ENCODE measurements around the gene SASS6.
"Not testable (repeated sequence)": the region's sequence is repeated elsewhere in the genome, so short reads cannot be mapped to it uniquely, and the experiment has no call there.

The SASS6 gene

DNA sequence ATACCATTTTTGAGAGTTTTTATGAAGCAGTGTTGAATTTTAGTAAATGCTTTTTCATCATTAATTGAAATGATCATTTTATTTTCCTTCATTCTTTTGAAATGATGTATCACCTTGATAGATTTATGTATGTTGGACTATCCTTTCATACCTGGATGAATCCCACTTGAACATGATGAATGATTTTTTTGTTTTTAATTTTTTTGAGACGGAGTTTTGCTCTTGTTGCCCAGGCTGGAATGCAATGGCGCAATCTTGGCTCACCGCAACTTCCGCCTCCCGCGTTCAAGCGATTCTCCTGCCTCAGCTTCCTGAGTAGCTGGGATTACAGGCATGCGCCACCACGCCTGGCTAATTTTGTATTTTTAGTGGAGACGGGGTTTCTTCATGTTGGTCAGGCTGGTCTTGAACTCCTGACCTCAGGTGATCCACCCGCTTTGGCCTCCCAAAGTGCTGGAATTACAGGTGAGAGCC lies 85.5 kb downstream of the SASS6 start:
- DNase-seq (ENCODE audit: low read depth): not testable (repeated sequence)

DNA sequence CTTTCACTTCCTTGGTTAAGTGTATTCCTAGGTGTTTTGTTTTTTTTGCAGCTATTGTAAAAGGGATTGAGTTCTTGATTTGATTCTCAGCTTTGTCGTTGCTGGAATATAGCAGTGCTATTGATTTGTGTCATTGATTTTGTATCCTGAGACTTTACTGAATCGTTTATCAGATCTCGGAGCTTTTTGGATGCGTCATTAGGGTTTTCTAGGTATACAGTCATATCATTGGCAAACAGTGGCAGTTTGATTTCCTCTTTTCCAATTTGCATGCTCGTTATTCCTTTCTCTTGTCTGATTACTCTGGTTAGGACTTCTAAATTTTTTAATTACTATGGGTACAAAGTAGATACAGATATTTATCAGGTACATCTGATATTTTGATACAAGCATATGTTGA lies 87.5 kb downstream of the SASS6 start:
- no peak for DNase-seq (ENCODE audit: low read depth)

DNA sequence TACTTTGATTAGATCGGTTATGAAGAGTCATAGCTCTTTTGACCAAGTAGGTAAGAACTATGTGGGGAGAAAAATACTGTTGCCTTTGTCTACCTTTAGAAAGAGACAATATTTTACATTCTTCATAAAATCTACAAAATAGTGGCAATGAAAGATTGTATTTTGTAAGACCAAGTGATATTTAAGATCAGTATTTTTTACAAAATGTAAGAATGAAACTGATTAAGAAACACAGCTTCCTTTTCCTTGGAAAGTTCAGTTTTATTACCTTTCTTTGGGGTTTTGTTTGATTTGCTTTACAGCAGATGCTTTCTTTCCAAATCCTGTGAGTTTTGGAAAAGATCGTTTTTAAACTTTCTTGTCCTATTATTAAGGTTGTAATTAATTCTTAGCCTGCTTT lies 93.1 kb downstream of the SASS6 start:
- DNase-seq (ENCODE audit: low read depth): no peak

DNA sequence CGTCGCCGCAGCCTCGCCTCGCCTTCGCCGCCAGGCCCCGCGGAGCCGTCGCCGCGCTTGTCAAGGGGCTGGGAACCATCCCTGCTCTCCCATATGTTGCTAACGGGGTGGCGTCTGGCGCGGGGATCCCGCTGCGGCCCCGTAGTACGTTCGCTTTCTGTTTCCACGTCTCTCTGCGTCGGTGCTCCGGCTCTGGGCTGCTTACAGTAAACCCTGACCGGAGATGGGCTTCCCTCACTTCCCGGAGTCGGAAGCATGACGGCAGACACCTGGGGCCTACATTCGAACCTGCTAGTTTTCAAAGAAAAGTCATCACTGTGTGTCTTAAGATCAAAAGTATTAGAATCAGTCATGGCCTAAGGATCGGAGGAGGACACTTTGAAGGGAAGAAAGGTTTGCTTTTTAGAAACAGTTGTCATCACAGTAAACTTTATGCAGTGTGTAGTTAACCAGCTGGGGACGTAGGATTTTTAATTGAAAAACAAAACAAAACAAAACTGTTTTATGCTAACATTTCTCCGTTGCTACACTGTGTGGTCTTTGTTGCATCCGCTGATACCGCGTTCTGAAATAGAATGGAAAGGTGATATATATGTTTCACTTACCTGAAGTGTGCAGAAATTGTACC lies 94.0 kb downstream of the SASS6 start:
- DNase-seq (ENCODE audit: low read depth): no peak

DNA sequence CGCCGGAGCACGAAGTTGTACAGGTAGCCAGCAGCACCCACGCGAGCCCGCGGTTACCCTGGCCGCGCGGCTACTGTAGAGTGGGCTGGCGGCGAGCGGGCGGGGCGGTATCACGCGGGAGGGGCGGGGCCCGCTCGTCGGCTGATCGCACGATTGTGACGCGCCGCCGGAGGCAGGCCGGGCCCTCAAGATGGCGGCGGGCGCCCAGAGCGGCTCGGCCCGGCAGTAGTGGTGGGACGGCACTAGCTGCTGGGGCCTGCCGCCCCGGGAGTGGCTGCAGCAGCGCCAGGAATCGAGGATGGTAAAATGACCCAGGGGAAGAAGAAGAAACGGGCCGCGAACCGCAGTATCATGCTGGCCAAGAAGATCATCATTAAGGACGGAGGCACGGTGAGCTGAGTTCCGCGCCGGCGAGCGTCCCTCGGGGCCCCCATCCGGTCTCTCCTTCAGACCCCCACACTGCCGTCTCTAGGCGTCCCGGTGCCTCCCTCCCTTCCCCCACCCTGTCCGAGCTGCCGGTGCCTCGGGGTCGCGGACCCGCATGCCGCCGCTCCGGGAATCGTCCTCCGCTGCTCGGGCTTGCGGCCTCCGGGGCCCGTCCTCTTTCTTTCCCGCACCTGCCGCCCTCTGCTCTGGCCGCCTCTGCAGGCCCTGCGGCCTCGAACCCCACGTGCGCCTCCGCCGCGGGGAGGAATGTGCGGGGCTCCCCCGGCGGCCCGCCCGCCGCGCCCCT lies 94.6 kb downstream of the SASS6 start:
- DNase-seq (ENCODE audit: low read depth): no peak

DNA sequence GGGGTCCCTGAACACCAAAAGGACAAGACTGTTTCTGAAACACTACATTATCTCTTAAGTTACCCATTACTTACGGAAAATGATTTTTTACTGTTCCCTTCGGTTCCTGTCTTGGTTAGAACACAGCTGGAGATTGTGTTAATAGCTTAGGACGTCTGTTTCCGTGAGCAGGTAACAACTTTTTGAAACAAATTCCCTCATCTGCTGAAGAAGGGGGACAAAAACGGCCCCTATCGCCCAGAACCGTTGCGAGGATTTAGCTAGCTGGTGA lies 95.1 kb downstream of the SASS6 start:
- no peak for DNase-seq (ENCODE audit: low read depth)

DNA sequence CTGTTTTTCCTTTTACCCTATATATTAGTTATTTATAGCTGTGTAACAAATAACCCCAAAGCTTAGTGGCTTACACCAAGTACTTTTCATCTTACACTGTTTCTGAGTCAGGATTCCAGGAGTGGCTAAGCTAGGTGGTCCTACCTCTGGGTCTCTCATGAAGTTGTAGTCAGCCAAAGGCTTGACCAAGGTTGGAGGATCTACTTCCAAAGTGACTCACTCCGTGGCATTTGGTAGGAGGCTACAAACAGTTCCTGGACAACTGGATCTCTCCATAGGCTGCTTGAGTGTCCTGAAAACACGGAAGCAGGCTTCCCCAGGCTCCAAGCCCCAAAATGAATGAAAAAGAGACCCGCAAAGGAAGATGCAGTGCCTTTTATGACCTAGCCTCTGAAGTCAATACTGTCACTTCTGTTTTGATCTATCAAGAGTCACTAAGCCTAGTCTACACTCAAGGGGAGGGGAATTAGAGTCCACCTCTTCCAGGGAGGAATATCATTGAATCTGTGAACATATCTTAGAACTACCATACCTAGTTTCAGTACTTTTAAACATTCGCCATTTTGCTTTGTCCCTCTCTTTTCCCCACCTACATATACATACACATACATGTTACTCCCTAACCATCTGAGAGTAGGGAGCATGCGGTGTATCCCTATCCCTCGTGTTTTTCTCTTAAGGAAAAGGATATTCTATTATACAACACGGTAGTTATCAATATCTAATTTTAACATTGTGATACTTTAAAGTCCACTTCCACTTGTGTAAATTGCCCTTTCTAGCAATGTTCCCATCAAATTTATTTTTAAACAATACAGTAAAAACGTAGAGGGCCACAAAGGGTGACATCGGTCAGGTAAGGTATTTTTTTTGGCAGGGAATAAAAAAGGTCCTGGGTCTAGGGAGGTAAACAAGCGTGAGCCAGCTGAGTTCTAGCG lies 95.7 kb downstream of the SASS6 start:
- no peak for DNase-seq (ENCODE audit: low read depth)

DNA sequence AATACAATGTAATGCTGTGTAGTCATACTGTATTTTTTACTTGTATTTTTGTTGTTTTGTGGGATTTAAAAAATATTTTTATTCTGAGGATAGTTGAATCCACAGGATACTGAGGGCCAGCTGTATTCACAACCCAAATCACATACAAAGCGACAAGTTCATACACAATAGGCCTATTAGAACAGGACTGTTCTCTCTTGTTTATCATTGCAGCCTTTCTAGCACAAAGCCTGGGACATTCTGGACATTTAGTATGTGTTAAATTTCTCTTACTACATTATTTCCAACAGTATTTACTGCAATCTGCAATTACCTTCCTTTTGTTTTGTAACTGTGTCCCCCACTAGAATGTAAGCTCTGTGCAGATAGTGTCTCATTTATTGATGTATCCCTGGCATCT lies 97.5 kb downstream of the SASS6 start:
- no peak for DNase-seq (ENCODE audit: low read depth)

DNA sequence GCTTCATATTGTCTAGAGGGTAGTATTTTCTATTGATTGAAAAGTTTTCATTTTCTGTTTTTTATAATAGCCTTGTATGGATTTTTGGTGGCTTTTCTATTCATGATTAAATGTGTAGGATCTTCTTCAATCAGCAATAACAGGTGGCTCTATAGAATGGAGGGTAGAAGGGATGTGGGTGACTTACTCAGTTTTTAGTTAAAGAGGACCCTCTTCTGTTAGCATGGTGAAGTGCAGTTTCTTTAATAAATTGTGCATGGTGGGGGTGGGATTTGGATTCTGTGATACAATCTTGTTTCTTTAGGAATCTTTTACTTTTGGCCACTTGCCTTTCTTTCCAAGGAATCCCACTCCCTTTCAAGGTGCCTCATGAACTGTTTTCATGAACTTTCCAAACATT lies 98.3 kb downstream of the SASS6 start:
- no peak for DNase-seq (ENCODE audit: low read depth)

Measured in non-pigmented ciliary epithelial cell (primary cell).